Activated naive CD4-positive, alpha-beta T cell treated with anti-CD3 and anti-CD28 coated beads, Interleukin-2, amount 10 ng/mL, durations not matched to agents 5 hours and 36 hours (primary cell): ENCODE measurements around the gene FERMT2. TPM values are rescaled to one million over a fixed set of nuclear protein-coding genes. Genes with fewer than 3 reads are reported as not detected.

ENCODE experiments used
- total RNA-seq, 2 experiments: library from RNA; stranded (reverse); gene quantifications; one replicate each; pipeline ENCODE4 v1.2.3, GENCODE V29; 2021

FERMT2 gene, protein sequence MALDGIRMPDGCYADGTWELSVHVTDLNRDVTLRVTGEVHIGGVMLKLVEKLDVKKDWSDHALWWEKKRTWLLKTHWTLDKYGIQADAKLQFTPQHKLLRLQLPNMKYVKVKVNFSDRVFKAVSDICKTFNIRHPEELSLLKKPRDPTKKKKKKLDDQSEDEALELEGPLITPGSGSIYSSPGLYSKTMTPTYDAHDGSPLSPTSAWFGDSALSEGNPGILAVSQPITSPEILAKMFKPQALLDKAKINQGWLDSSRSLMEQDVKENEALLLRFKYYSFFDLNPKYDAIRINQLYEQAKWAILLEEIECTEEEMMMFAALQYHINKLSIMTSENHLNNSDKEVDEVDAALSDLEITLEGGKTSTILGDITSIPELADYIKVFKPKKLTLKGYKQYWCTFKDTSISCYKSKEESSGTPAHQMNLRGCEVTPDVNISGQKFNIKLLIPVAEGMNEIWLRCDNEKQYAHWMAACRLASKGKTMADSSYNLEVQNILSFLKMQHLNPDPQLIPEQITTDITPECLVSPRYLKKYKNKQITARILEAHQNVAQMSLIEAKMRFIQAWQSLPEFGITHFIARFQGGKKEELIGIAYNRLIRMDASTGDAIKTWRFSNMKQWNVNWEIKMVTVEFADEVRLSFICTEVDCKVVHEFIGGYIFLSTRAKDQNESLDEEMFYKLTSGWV
- total RNA-seq: under 1 TPM; 0.17 to 0.55 TPM

DNA sequence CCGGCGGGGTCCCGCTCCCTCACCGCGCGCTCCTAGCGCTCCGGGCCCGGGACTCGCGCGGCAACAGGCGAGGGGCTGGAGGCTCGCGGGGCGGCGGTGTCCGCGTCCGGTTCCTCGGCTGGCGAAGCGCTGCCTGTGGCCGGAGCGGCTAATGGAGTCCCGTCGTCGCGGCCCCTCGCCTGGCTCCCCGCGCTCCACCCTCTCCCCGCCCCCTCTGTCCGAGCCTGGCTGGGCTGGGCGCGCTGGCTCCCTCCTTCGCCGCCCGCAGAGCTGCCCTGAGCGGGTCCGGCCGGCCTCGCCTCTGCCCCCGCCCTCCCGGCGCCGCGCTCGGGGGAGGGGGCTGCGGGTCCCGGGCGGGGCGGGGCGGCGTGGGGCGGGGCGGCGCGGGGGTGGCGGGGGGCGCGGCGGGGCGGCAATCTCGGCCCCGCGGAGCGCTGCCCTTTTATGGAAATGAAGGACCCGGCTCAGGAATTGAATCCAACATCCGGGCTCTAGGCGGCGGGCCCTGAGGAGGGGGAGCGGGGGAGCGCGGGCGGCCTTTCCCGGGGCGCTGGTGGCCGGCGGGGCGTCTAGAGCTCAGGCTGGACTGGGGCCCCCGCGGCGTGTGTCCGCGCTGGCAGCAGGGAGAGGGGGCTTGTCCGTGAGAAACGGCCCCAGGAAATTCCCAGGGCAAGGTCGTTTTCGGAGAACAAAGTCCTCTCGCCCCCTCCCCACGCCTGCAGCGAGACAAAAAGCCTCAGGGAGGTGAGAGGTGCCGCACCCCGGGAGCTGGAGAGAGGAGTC lies at the start of gene FERMT2:
Gene FERMT2 (minus strand): TSS at position 153 of the 783 bp plus-strand sequence. CDS start 482 bp downstream, outside the sequence.

Other genes with a start within 250 kb of the FERMT2 start
- gene PSMC6, start 243.8 kb downstream of the FERMT2 start, total RNA-seq: 10 to 100 TPM; 62.9 to 74.7 TPM
- 10 to 100 TPM; 20.4 to 21.1 TPM for gene STYX, start 220.9 kb downstream of the FERMT2 start, total RNA-seq
- gene GNPNAT1, start 159.4 kb downstream of the FERMT2 start, total RNA-seq: 10 to 100 TPM; 12.2 TPM
- 10 to 100 TPM; 55.4 to 57.8 TPM for gene DDHD1, start 202.3 kb upstream of the FERMT2 start, total RNA-seq